Astrocyte (in vitro differentiated cells and primary cell): ENCODE data around the gene TBL2.

Experiments used
- EZH2 ChIP-seq: IDR thresholded peaks from 2 replicates; pipeline ENCODE4 v1.6.1; 2012; ENCODE audit warnings: mild to moderate bottlenecking, low read length, inconsistent platforms; ENCODE audit not compliant: insufficient read depth
- TF ChIP-seq, protein P1 (sequence below): IDR thresholded peaks from 2 replicates; pipeline ENCODE4 v1.5.1; 2011; ENCODE audit warnings: low read depth, mild to moderate bottlenecking, inconsistent platforms, low read length, moderate library complexity; ENCODE audit not compliant: insufficient read depth

DNA sequence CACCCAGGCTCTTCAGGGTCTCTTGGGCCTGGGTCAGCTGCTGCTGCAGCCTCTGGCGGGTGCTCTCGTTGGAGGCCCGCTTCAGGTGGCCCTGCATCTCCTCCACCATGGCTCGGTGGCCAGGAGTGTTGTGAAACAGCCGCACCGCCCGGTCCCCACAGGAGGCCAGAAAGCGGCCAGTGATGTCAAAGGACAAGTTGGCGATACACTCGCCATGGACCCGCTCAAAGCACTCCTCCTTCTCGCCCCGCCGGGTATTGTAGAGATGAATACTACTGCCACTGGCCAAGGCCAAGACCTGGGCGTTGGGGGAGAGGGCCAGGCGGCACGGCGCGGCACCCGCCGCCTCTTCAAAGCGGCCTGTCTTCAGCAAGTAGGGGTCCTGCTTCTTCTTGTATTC is 7.9 kb downstream of the TBL2 start:
- TF ChIP-seq EZH2: no peak
- TF ChIP-seq, protein P1, sequence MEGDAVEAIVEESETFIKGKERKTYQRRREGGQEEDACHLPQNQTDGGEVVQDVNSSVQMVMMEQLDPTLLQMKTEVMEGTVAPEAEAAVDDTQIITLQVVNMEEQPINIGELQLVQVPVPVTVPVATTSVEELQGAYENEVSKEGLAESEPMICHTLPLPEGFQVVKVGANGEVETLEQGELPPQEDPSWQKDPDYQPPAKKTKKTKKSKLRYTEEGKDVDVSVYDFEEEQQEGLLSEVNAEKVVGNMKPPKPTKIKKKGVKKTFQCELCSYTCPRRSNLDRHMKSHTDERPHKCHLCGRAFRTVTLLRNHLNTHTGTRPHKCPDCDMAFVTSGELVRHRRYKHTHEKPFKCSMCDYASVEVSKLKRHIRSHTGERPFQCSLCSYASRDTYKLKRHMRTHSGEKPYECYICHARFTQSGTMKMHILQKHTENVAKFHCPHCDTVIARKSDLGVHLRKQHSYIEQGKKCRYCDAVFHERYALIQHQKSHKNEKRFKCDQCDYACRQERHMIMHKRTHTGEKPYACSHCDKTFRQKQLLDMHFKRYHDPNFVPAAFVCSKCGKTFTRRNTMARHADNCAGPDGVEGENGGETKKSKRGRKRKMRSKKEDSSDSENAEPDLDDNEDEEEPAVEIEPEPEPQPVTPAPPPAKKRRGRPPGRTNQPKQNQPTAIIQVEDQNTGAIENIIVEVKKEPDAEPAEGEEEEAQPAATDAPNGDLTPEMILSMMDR: no peak
